ENCODE measurements around the gene ARHGAP24.

- TF ChIP-seq POLR2A (IDR thresholded peaks at IDR 0.05) = no peak
- TF ChIP-seq CTCF (IDR thresholded peaks at IDR 0.05) = no peak
- TF ChIP-seq EP300 (IDR thresholded peaks at IDR 0.05) = no peak
These were observed 287.0 kb downstream of the ARHGAP24 start for GRCh38 chr4:85761803-85762528.

Data from ovary (tissue), 3 donors.